Fibroblast of gingiva (primary cell): ENCODE data around the gene TMCO6.
A peak's percentile ranks its signal among the peaks of the same experiment; 100 is the strongest.
"Not testable (repeated sequence)": the region's sequence is repeated elsewhere in the genome, so short reads cannot be mapped to it uniquely, and the experiment has no call there.

Experiments used
- DNase-seq: peaks from one replicate; pipeline ENCODE4 v3.0.0-alpha.2; 2011; ENCODE audit warnings: low read depth

Gene TMCO6

GRCh38 chr5:140630292-140631035 is 8.8 kb upstream of the TMCO6 start:
- DNase-seq: no peak

- no peak for DNase-seq
Measured at GRCh38 chr5:140631036-140631417, 8.2 kb upstream of the TMCO6 start.

- DNase-seq: no peak
Measured at GRCh38 chr5:140631831-140632365, 7.4 kb upstream of the TMCO6 start.

GRCh38 chr5:140632366-140633020 is 6.8 kb upstream of the TMCO6 start:
- DNase-seq: peak; percentile 17

GRCh38 chr5:140633021-140633471 is 6.2 kb upstream of the TMCO6 start, which contains the start of gene CD14:
Gene CD14 (minus strand): TSS chr5:140633175. CDS start chr5:140633071, 104 bp downstream.
- DNase-seq: peak; percentile 31

GRCh38 chr5:140633501-140633900 is 5.8 kb upstream of the TMCO6 start:
- no peak for DNase-seq

- DNase-seq: no peak
Measured at GRCh38 chr5:140634103-140634502, 5.1 kb upstream of the TMCO6 start.

GRCh38 chr5:140635291-140636257 is 3.7 kb upstream of the TMCO6 start:
- DNase-seq: no peak

GRCh38 chr5:140637371-140638100 is 1.7 kb upstream of the TMCO6 start:
- no peak for DNase-seq

- DNase-seq: not testable (repeated sequence)
Measured at GRCh38 chr5:140638898-140639147, 428 bp upstream of the TMCO6 start.

GRCh38 chr5:140641716-140642115 is 2.5 kb downstream of the TMCO6 start:
- no peak for DNase-seq

GRCh38 chr5:140642718-140643117 is 3.5 kb downstream of the TMCO6 start:
- peak; percentile 87 for DNase-seq

- DNase-seq: no peak
Measured at GRCh38 chr5:140647042-140647419, 7.8 kb downstream of the TMCO6 start.

- DNase-seq: no peak
Measured at GRCh38 chr5:140658870-140659269, 19.6 kb downstream of the TMCO6 start.

- not testable (repeated sequence) for DNase-seq
Measured at GRCh38 chr5:140660371-140660770, 21.1 kb downstream of the TMCO6 start.

- no peak for DNase-seq
Measured at GRCh38 chr5:140664030-140664358, 24.7 kb downstream of the TMCO6 start.

GRCh38 chr5:140664359-140665119 is 25.3 kb downstream of the TMCO6 start, which contains the start of gene WDR55:
Gene WDR55 (plus strand): TSS chr5:140664904. CDS start chr5:140664913, 9 bp downstream.
- peak; percentile 90 for DNase-seq

- not testable (repeated sequence) for DNase-seq
Measured at GRCh38 chr5:140671035-140671434, 31.8 kb downstream of the TMCO6 start.

- no peak for DNase-seq
Measured at GRCh38 chr5:140671472-140672125, 32.3 kb downstream of the TMCO6 start.

GRCh38 chr5:140672455-140673186 is 33.4 kb downstream of the TMCO6 start:
- DNase-seq: peak; percentile 16
